ENCODE results near the gene INPP5A.

DNA sequence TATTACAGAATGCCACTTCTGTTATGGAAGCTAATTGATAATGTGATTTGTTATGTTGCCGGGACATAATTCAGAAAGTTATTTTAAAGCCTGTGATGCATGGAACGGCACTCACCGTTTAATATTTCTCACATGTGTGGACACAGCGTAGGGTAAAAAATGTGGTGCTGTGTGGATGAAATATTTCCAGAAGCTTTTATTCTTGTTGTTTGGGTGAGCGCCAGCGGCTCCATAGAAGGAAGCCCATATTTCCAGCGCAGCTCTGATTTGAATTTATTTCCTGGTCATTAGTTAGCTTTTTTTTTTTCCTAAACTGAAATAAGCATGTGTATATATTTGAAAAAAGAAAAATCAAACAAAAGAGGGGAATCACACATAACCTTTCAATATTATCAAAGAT lies 268.5 kb downstream of the INPP5A start:
- TF ChIP-seq, protein P1, sequence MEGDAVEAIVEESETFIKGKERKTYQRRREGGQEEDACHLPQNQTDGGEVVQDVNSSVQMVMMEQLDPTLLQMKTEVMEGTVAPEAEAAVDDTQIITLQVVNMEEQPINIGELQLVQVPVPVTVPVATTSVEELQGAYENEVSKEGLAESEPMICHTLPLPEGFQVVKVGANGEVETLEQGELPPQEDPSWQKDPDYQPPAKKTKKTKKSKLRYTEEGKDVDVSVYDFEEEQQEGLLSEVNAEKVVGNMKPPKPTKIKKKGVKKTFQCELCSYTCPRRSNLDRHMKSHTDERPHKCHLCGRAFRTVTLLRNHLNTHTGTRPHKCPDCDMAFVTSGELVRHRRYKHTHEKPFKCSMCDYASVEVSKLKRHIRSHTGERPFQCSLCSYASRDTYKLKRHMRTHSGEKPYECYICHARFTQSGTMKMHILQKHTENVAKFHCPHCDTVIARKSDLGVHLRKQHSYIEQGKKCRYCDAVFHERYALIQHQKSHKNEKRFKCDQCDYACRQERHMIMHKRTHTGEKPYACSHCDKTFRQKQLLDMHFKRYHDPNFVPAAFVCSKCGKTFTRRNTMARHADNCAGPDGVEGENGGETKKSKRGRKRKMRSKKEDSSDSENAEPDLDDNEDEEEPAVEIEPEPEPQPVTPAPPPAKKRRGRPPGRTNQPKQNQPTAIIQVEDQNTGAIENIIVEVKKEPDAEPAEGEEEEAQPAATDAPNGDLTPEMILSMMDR (CRISPR knock-in tag; IDR thresholded peaks at IDR 0.05): no peak
- no peak for TF ChIP-seq TEAD2 (CRISPR knock-in tag; IDR thresholded peaks at IDR 0.05)
- no peak for TF ChIP-seq ZNF253 (CRISPR knock-in tag; IDR thresholded peaks at IDR 0.05; ENCODE audit: borderline replicate concordance)
- TF ChIP-seq MAZ (IDR thresholded peaks at IDR 0.05; ENCODE audit: borderline replicate concordance, low read depth, low read length): no peak
- TF ChIP-seq MAZ (CRISPR knock-in tag; IDR thresholded peaks at IDR 0.05; ENCODE audit: low read depth): no peak
- no peak for TF ChIP-seq SP4 (CRISPR knock-in tag; IDR thresholded peaks at IDR 0.05)
- TF ChIP-seq SUZ12 (IDR thresholded peaks at IDR 0.05; ENCODE audit: low read depth, low read length): no peak

All from HepG2 (cell line).